ENCODE data around the gene SIGLEC12.

GRCh38 chr19:51461723-51462161 lies 39.9 kb downstream of the SIGLEC12 start:
- TF ChIP-seq CTCF (conservative IDR thresholded peaks at IDR 0.05) (no peak), ZFX (IDR thresholded peaks at IDR 0.05) (no peak)

Data from C4-2B (cell line).